ENCODE data around the gene SSR1. TPM values are rescaled to one million over a fixed set of nuclear protein-coding genes. Genes with fewer than 3 reads are reported as not detected.

SSR1 gene
- total RNA-seq, 1 experiment from 2014 or later: 102 TPM

DNA sequence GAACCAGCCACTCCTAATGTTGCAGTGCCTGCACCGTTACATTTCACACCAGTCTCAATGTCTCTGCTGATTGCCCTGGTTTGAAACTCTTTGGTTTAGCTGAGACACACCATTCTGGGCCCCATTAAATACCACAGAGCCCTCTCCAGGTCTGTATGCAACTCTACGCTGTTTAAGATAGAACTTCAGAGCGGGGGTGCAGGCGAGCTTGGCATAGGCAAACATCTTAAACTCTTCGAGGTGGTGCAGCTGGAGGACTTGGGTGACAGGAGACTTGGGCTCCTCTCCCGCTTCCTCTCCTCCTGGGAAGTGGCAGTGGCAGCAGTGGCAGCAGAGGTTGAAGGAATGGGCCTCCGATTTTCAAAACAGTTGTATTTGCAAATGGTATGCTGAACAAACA, 18.5 kb upstream of the SSR1 start:
- no peak overlapping the region for H2AFZ ChIP-seq (ENCODE audit: low read length)
- no peaks in the 10 kb centered on the region for H3K79me1 ChIP-seq (ENCODE audit: insufficient read depth, low read depth, low read length, poor library complexity, severe bottlenecking)
- H2AK5ac ChIP-seq (ENCODE audit: insufficient read length, low read length): no peak overlapping the region
- H3K79me2 ChIP-seq (ENCODE audit: insufficient read depth, low read length): no peaks in the 10 kb centered on the region
- H3K18ac ChIP-seq (ENCODE audit: insufficient read length, low read depth, low read length): no peak overlapping the region
- no peak overlapping the region for H4K91ac ChIP-seq (ENCODE audit: insufficient read length, low read depth, low read length)
- H3K4me1 ChIP-seq (ENCODE audit: insufficient read depth, low read length): no peaks in the 10 kb centered on the region
- no peak overlapping the region for H3K56ac ChIP-seq (ENCODE audit: insufficient read length, low read depth, low read length)
- no peak overlapping the region for H2BK120ac ChIP-seq (ENCODE audit: low read depth, low read length, poor library complexity, severe bottlenecking)
- no peak overlapping the region for H3K23ac ChIP-seq (ENCODE audit: insufficient read length, low read depth, low read length)
- no peak overlapping the region for H2BK20ac ChIP-seq (ENCODE audit: low read depth, low read length, poor library complexity, severe bottlenecking)
- Mint-ChIP-seq H3K4me3 (no peak overlapping the region), H3K4me1 (peaks cover 0 to 2% of the 10 kb centered on the region in 2 experiments; a peak in 1 of 4 replicates), H3K9me3 (no peaks in the 10 kb centered on the region), H3K27ac (no peak overlapping the region), H3K36me3 (ENCODE audit: insufficient read depth in 1 of 3, low read depth in 3 of 3) (no peaks in the 10 kb centered on the region), H3K27me3 (ENCODE audit: low read depth) (no peaks in the 10 kb centered on the region)
- no peak overlapping the region for H3T11ph ChIP-seq (ENCODE audit: low read length)
- H3K23me2 ChIP-seq (ENCODE audit: insufficient read length, low read depth, low read length, poor library complexity, severe bottlenecking): no peaks in the 10 kb centered on the region
- no peak overlapping the region for H3K27ac ChIP-seq (ENCODE audit: insufficient read length, low read depth, low read length)
- H2BK5ac ChIP-seq (ENCODE audit: insufficient read length, low read length): no peak overlapping the region
- H3K9me3 ChIP-seq (ENCODE audit: control insufficient read depth, low read depth, low read length): no peaks in the 10 kb centered on the region
- no peak overlapping the region for H3K4ac ChIP-seq (ENCODE audit: low read depth, low read length)
- TF ChIP-seq, protein P1, sequence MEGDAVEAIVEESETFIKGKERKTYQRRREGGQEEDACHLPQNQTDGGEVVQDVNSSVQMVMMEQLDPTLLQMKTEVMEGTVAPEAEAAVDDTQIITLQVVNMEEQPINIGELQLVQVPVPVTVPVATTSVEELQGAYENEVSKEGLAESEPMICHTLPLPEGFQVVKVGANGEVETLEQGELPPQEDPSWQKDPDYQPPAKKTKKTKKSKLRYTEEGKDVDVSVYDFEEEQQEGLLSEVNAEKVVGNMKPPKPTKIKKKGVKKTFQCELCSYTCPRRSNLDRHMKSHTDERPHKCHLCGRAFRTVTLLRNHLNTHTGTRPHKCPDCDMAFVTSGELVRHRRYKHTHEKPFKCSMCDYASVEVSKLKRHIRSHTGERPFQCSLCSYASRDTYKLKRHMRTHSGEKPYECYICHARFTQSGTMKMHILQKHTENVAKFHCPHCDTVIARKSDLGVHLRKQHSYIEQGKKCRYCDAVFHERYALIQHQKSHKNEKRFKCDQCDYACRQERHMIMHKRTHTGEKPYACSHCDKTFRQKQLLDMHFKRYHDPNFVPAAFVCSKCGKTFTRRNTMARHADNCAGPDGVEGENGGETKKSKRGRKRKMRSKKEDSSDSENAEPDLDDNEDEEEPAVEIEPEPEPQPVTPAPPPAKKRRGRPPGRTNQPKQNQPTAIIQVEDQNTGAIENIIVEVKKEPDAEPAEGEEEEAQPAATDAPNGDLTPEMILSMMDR (conservative IDR thresholded peaks at IDR 0.05): no peak
- no peaks in the 10 kb centered on the region for H3K27me3 ChIP-seq (ENCODE audit: insufficient read depth, low read length)
- no peak overlapping the region for H3K4me2 ChIP-seq (ENCODE audit: insufficient read depth, insufficient read length, low read length)
- no peak overlapping the region for H4K5ac ChIP-seq (ENCODE audit: insufficient read length, low read depth, low read length)
- no peak for DNase-seq
- no peak overlapping the region for H3K9ac ChIP-seq (ENCODE audit: extremely low read depth, insufficient read length, low read length)
- no peak overlapping the region for H2BK15ac ChIP-seq (ENCODE audit: low read depth, low read length)
- H2BK12ac ChIP-seq (ENCODE audit: insufficient read length, low read depth, low read length): no peak overlapping the region
- no peak overlapping the region for H4K8ac ChIP-seq (replicated peaks; ENCODE audit: insufficient read length, low read depth, low read length)
- H4K20me1 ChIP-seq (ENCODE audit: control insufficient read depth, insufficient read depth, insufficient read length): no peaks in the 10 kb centered on the region
- H3K14ac ChIP-seq (ENCODE audit: insufficient read depth, low read length): no peak overlapping the region
- no CpG with 5 or more reads among the region's 7 CpGs for WGBS (ENCODE audit: extremely low coverage, insufficient read length, low lambda C conversion rate)

All from H9 (cell line).